HFFc6 (cell line): ENCODE data around the gene PTPRM. TPM values are rescaled to one million over a fixed set of nuclear protein-coding genes. Genes with fewer than 3 reads are reported as not detected.
A peak's percentile ranks its signal among the peaks of the same experiment; 100 is the strongest.

Source experiments
- DNase-seq: peaks from one replicate; pipeline ENCODE4 v3.0.0-alpha.2; 2018
- H3K27ac Mint-ChIP-seq: 2 replicates; pipeline ENCODE4 v1.8.0; 2020; ENCODE audit warnings: mild to moderate bottlenecking, mixed read lengths
- H3K27me3 Mint-ChIP-seq: 2 replicates; pipeline ENCODE4 v1.8.0; 2021; ENCODE audit warnings: mild to moderate bottlenecking, moderate library complexity, mixed read lengths; ENCODE audit not compliant: insufficient read depth
- H3K36me3 Mint-ChIP-seq: 2 replicates; pipeline ENCODE4 v1.8.0; 2021; ENCODE audit warnings: low read depth, mixed read lengths
- H3K4me1 Mint-ChIP-seq: 2 replicates; pipeline ENCODE4 v1.8.0; 2020; ENCODE audit warnings: low read depth, mixed read lengths
- H3K4me3 Mint-ChIP-seq: 2 replicates; pipeline ENCODE4 v1.8.0; 2020; ENCODE audit warnings: mild to moderate bottlenecking, moderate library complexity, mixed read lengths
- H3K9me3 Mint-ChIP-seq: 2 replicates; pipeline ENCODE4 v1.8.0; 2020; ENCODE audit warnings: mild to moderate bottlenecking, mixed read lengths
- CTCF ChIP-seq: fragments of 200-600 bp; sonication (generic); IDR thresholded peaks from 2 replicates; pipeline ENCODE4 v1.5.0; 2021; ENCODE audit warnings: antibody characterized with exemption, mild to moderate bottlenecking
- total RNA-seq, 6 experiments: library from RNA; stranded (reverse); fragmentation: NEBNext Ultra II Directional; extraction: Animal tissue kit (Norgen Biotek cat#: 25700); gene quantifications; 2 replicates in 1 of 6; 3 replicates in 5 of 6; pipeline ENCODE4 v1.2.3, GENCODE V29; 2021

PTPRM gene
- total RNA-seq, 6 experiments from 2014 or later = 39.4 to 49.8 (median 43.8) TPM

- Mint-ChIP-seq H3K4me1 (peaks cover 73% of the 10 kb centered on the region), H3K9me3 (no peaks in the 10 kb centered on the region), H3K4me3 (peak overlapping the region; percentile 88), H3K27ac (peak overlapping the region; percentile 92), H3K36me3 (no peaks in the 10 kb centered on the region), H3K27me3 (no peaks in the 10 kb centered on the region; the same call in none of the 2 replicates)
- no peak for TF ChIP-seq CTCF
- peak; percentile 50 for DNase-seq
Observed at GRCh38 chr18:7619676-7620075, 52.6 kb downstream of the PTPRM start.

GRCh38 chr18:7622721-7623120 is 55.6 kb downstream of the PTPRM start:
- Mint-ChIP-seq H3K4me1 (peaks cover 72% of the 10 kb centered on the region), H3K27me3 (no peaks in the 10 kb centered on the region), H3K27ac (no peak overlapping the region), H3K9me3 (no peaks in the 10 kb centered on the region), H3K4me3 (no peak overlapping the region), H3K36me3 (no peaks in the 10 kb centered on the region)
- TF ChIP-seq CTCF = no peak
- DNase-seq = no peak

- Mint-ChIP-seq H3K4me3 (no peak overlapping the region), H3K9me3 (no peaks in the 10 kb centered on the region), H3K27ac (no peak overlapping the region; the same call in 1 of the 2 replicates), H3K36me3 (no peaks in the 10 kb centered on the region), H3K27me3 (no peaks in the 10 kb centered on the region), H3K4me1 (peaks cover 68% of the 10 kb centered on the region)
- TF ChIP-seq CTCF = no peak
- no peak for DNase-seq
Observed at GRCh38 chr18:7623681-7624080, 56.6 kb downstream of the PTPRM start.

GRCh38 chr18:7624697-7625096 is 57.6 kb downstream of the PTPRM start:
- no peak for DNase-seq
- no peaks in the 10 kb centered on the region for H3K27me3 Mint-ChIP-seq
- peaks cover 58% of the 10 kb centered on the region for H3K4me1 Mint-ChIP-seq
- H3K4me3 Mint-ChIP-seq = no peak overlapping the region
- no peak overlapping the region for H3K27ac Mint-ChIP-seq
- TF ChIP-seq CTCF = no peak
- no peaks in the 10 kb centered on the region for H3K36me3 Mint-ChIP-seq
- H3K9me3 Mint-ChIP-seq = no peaks in the 10 kb centered on the region

- Mint-ChIP-seq H3K4me1 (peaks cover 59% of the 10 kb centered on the region), H3K4me3 (peak overlapping the region; percentile 25; the same call in 1 of the 2 replicates), H3K27me3 (no peaks in the 10 kb centered on the region; the same call in 1 of the 2 replicates), H3K9me3 (no peaks in the 10 kb centered on the region), H3K36me3 (no peaks in the 10 kb centered on the region), H3K27ac (peak overlapping the region; percentile 64)
- TF ChIP-seq CTCF = no peak
- DNase-seq = no peak
Observed at GRCh38 chr18:7626175-7626921, 59.2 kb downstream of the PTPRM start.
